CD4-positive, alpha-beta memory T cell (primary cell): Measurements from ENCODE around the gene EFNB2. TPM values are rescaled to one million over a fixed set of nuclear protein-coding genes. Genes with fewer than 3 reads are reported as not detected.

Source experiments
- CTCF ChIA-PET: fragments of 350-600 bp; sonication (Branson Sonifier 250); formaldehyde crosslinking; loops from one replicate; lab custom pipeline; 2021; ENCODE audit warnings: inconsistent platforms; ENCODE audit not compliant: partially characterized antibody; lab: Charles Lee
- POLR2A ChIA-PET: fragments of 350-600 bp; sonication (Branson Sonifier 250); formaldehyde crosslinking; loops from one replicate; lab custom pipeline; 2021; ENCODE audit not compliant: partially characterized antibody; lab: Charles Lee
- DNase-seq, 5 donors: peaks; one replicate each; pipeline versions ENCODE4 v3.0.0 to v3.0.0-alpha.2; 2020 to 2022; ENCODE audit warnings: mixed read lengths in 1 of 5
- H3K27ac ChIP-seq: one replicate; pipeline ENCODE4 v1.7.0; 2013; ENCODE audit warnings: low read depth, low read length
- H3K27me3 ChIP-seq: 2 replicates; pipeline ENCODE4 v1.7.0; 2013; ENCODE audit warnings: mild to moderate bottlenecking, low read length, moderate library complexity; ENCODE audit not compliant: insufficient read depth
- H3K36me3 ChIP-seq: 2 replicates; pipeline ENCODE4 v1.7.0; 2013; ENCODE audit warnings: mild to moderate bottlenecking, low read length, moderate library complexity; ENCODE audit not compliant: insufficient read depth
- H3K4me1 ChIP-seq: 2 replicates; pipeline ENCODE4 v1.7.0; 2013; ENCODE audit warnings: mild to moderate bottlenecking, low read length, moderate library complexity; ENCODE audit not compliant: insufficient read depth
- H3K4me3 ChIP-seq, 2 donors: one replicate each; pipeline ENCODE4 v1.7.0; 2013; ENCODE audit warnings: low read length in 2 of 2, mild to moderate bottlenecking in 1 of 2
- H3K9me3 ChIP-seq, 2 donors: one replicate each; pipeline ENCODE4 v1.7.0; 2013; ENCODE audit warnings: low read length in 2 of 2, control low read depth in 1 of 2; ENCODE audit not compliant: control insufficient read depth in 1 of 2
- H3K27ac Mint-ChIP-seq, 7 donors: one replicate each; pipeline ENCODE4 v1.8.0; 2020 to 2021; ENCODE audit warnings: mixed read lengths in 7 of 7, mild to moderate bottlenecking in 6 of 7, inconsistent platforms in 3 of 7, moderate library complexity in 3 of 7
- H3K27me3 Mint-ChIP-seq, 2 donors: one replicate each; pipeline ENCODE4 v1.8.0; 2020 to 2021; ENCODE audit warnings: mixed read lengths in 2 of 2
- H3K36me3 Mint-ChIP-seq, 2 donors: one replicate each; pipeline ENCODE4 v1.8.0; 2020 to 2021; ENCODE audit warnings: mixed read lengths in 2 of 2, inconsistent platforms in 1 of 2, mild to moderate bottlenecking in 1 of 2
- H3K4me1 Mint-ChIP-seq, 4 donors: one replicate each; pipeline ENCODE4 v1.8.0; 2020 to 2021; ENCODE audit warnings: mixed read lengths in 4 of 4, mild to moderate bottlenecking in 1 of 4
- H3K4me3 Mint-ChIP-seq, 8 donors: one replicate each; pipeline ENCODE4 v1.8.0; 2020 to 2021; ENCODE audit warnings: mixed read lengths in 8 of 8, mild to moderate bottlenecking in 7 of 8, moderate library complexity in 6 of 8, inconsistent platforms in 3 of 8
- H3K9me3 Mint-ChIP-seq, 8 donors: one replicate each; pipeline ENCODE4 v1.8.0; 2020 to 2021; ENCODE audit warnings: mixed read lengths in 8 of 8, mild to moderate bottlenecking in 5 of 8, inconsistent platforms in 3 of 8, moderate library complexity in 1 of 8
- intact Hi-C: fragments of 100-400 bp; cut with micrococcal nuclease; formaldehyde crosslinking; loops from one replicate; pipeline ENCODE4 v1.15.1; 2023
- polyA plus RNA-seq, 2 donors: library from polyadenylated mRNA; unstranded; fragments of 300-500 nt; fragmentation: Illumina TruSeq; gene quantifications; one replicate each; pipeline ENCODE4 v1.2.3, GENCODE V29; 2021
- total RNA-seq, 2 experiments: library from RNA; stranded (reverse); gene quantifications; one replicate each; pipeline ENCODE4 v1.2.3, GENCODE V29; 2021

EFNB2 gene
- total and polyA plus RNA-seq, 4 experiments from 2014 or later, result 0.05 to 0.38 (median 0.25) TPM; not detected in 1

- peaks cover 0 to 2% (median 0%) of the 10 kb centered on the region in 8 donors for H3K9me3 Mint-ChIP-seq
- ChIA-PET CTCF (no interaction called here), POLR2A (no interaction called here)
- Histone ChIP-seq H3K27ac (no peak overlapping the region), H3K27me3 (no peaks in the 10 kb centered on the region), H3K4me1 (no peaks in the 10 kb centered on the region), H3K4me3 (no peak overlapping the region), H3K9me3 (no peaks in the 10 kb centered on the region), H3K36me3 (no peaks in the 10 kb centered on the region)
- intact Hi-C loops, result no loop called here
- no peak for DNase-seq
- no peak overlapping the region for H3K27ac Mint-ChIP-seq
- peaks cover 11 to 16% of the 10 kb centered on the region in 2 donors for H3K27me3 Mint-ChIP-seq
- no peaks in the 10 kb centered on the region for H3K36me3 Mint-ChIP-seq
- H3K4me3 Mint-ChIP-seq, result peak overlapping the region in 1 of 8 donors; percentile 13
- H3K4me1 Mint-ChIP-seq, result no peaks in the 10 kb centered on the region
Measured at GRCh38 chr13:106473154-106473553, 62.3 kb downstream of the EFNB2 start.

GRCh38 chr13:106472621-106473020, 62.8 kb downstream of the EFNB2 start:
- Mint-ChIP-seq H3K36me3 (no peaks in the 10 kb centered on the region), H3K27me3 (peaks cover 11 to 15% of the 10 kb centered on the region in 2 donors), H3K4me3 (no peak overlapping the region), H3K27ac (no peak overlapping the region), H3K4me1 (no peaks in the 10 kb centered on the region), H3K9me3 (peaks cover 0 to 2% (median 0%) of the 10 kb centered on the region in 8 donors)
- Histone ChIP-seq H3K27ac (no peak overlapping the region), H3K36me3 (no peaks in the 10 kb centered on the region), H3K9me3 (no peaks in the 10 kb centered on the region), H3K4me3 (no peak overlapping the region), H3K4me1 (no peaks in the 10 kb centered on the region), H3K27me3 (no peaks in the 10 kb centered on the region)
- DNase-seq, result no peak
- CTCF ChIA-PET, result no interaction called here
- POLR2A ChIA-PET, result no interaction called here
- intact Hi-C loops, result no loop called here

GRCh38 chr13:106471957-106472543, 63.4 kb downstream of the EFNB2 start:
- intact Hi-C loops, result no loop called here
- ChIA-PET POLR2A (no interaction called here), CTCF (no interaction called here)
- Mint-ChIP-seq H3K4me3 (no peak overlapping the region), H3K4me1 (no peaks in the 10 kb centered on the region), H3K36me3 (no peaks in the 10 kb centered on the region), H3K9me3 (peaks cover 0 to 2% (median 0%) of the 10 kb centered on the region in 8 donors), H3K27ac (no peak overlapping the region), H3K27me3 (peaks cover 11 to 13% of the 10 kb centered on the region in 2 donors)
- H3K27ac ChIP-seq, result no peak overlapping the region
- no peaks in the 10 kb centered on the region for H3K4me1 ChIP-seq
- no peaks in the 10 kb centered on the region for H3K36me3 ChIP-seq
- no peaks in the 10 kb centered on the region for H3K27me3 ChIP-seq
- no peak overlapping the region for H3K4me3 ChIP-seq
- no peaks in the 10 kb centered on the region for H3K9me3 ChIP-seq
- DNase-seq, result no peak

DNA sequence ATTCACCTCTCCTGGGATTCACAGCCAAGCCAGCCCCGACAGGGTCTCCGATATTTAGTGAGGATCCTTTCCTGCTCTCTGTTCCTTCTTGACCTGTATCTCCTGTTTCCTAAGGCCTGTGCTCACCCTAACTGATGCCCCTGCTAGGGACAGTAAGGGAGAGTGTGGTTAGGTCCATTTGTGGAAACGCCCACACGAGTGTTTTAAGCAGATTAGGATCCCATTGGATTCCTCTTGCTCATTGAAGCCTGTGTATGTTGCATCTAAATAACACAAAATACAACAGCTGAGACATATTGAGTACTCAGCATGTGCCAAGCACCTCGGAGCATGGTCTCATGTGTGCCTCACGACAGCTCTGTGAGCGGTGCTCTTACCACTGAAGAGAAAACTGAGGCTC, 64.9 kb downstream of the EFNB2 start:
- intact Hi-C loops, result no loop called here
- H3K27me3 ChIP-seq, result no peaks in the 10 kb centered on the region
- Mint-ChIP-seq H3K36me3 (no peaks in the 10 kb centered on the region), H3K9me3 (peaks cover 0 to 3% (median 0%) of the 10 kb centered on the region in 8 donors), H3K27me3 (peaks cover 8 to 12% of the 10 kb centered on the region in 2 donors), H3K27ac (no peak overlapping the region), H3K4me3 (no peak overlapping the region), H3K4me1 (no peaks in the 10 kb centered on the region)
- DNase-seq, result no peak
- no peak overlapping the region for H3K27ac ChIP-seq
- POLR2A ChIA-PET, result no interaction called here
- H3K36me3 ChIP-seq, result no peaks in the 10 kb centered on the region
- no peaks in the 10 kb centered on the region for H3K9me3 ChIP-seq
- no peaks in the 10 kb centered on the region for H3K4me1 ChIP-seq
- CTCF ChIA-PET, result no interaction called here
- no peak overlapping the region for H3K4me3 ChIP-seq

- no peaks in the 10 kb centered on the region for H3K9me3 ChIP-seq
- Mint-ChIP-seq H3K36me3 (no peaks in the 10 kb centered on the region), H3K4me1 (no peaks in the 10 kb centered on the region), H3K27me3 (peaks cover 10 to 12% of the 10 kb centered on the region in 2 donors), H3K9me3 (peaks cover 0 to 3% (median 0%) of the 10 kb centered on the region in 8 donors), H3K4me3 (no peak overlapping the region), H3K27ac (no peak overlapping the region)
- no peaks in the 10 kb centered on the region for H3K36me3 ChIP-seq
- intact Hi-C loops, result no loop called here
- POLR2A ChIA-PET, result no interaction called here
- CTCF ChIA-PET, result interaction anchor here (0.9 kb wide), 1 partner anchor 23 kb away, joined by 3 read pairs; no protein-coding TSS in a partner anchor
- no peak overlapping the region for H3K27ac ChIP-seq
- no peak for DNase-seq
- no peaks in the 10 kb centered on the region for H3K27me3 ChIP-seq
- H3K4me1 ChIP-seq, result no peaks in the 10 kb centered on the region
- no peak overlapping the region for H3K4me3 ChIP-seq
Measured at GRCh38 chr13:106468744-106469590, 66.5 kb downstream of the EFNB2 start.

DNA sequence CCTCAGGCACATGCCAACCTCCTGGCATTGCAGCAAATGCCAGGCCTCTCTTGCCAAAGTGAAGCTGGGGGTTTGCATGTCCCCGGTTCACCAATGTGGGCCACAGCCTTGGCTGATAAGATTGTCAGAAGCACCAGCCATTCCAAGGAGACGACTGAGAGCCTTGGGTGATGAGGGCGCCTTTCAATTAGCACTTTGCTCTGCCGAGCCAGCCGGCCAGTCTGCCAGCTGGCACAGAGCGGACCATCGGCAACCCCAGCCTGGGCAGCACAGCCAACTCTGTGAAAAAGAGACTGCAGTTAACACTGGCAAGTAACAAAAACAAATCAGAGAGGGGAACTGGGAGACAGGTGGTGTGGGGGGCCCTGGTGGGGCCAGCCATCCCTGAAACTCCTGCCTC, 67.3 kb downstream of the EFNB2 start:
- Mint-ChIP-seq H3K4me1 (no peaks in the 10 kb centered on the region), H3K27ac (no peak overlapping the region), H3K4me3 (no peak overlapping the region), H3K9me3 (peaks cover 0 to 3% (median 0%) of the 10 kb centered on the region in 8 donors), H3K36me3 (no peaks in the 10 kb centered on the region), H3K27me3 (peaks cover 12% of the 10 kb centered on the region in 2 donors)
- ChIA-PET POLR2A (no interaction called here), CTCF (no interaction called here)
- intact Hi-C loops, result no loop called here
- Histone ChIP-seq H3K4me1 (no peaks in the 10 kb centered on the region), H3K27me3 (no peaks in the 10 kb centered on the region), H3K9me3 (no peaks in the 10 kb centered on the region), H3K36me3 (no peaks in the 10 kb centered on the region), H3K27ac (no peak overlapping the region), H3K4me3 (no peak overlapping the region)
- no peak for DNase-seq

DNA sequence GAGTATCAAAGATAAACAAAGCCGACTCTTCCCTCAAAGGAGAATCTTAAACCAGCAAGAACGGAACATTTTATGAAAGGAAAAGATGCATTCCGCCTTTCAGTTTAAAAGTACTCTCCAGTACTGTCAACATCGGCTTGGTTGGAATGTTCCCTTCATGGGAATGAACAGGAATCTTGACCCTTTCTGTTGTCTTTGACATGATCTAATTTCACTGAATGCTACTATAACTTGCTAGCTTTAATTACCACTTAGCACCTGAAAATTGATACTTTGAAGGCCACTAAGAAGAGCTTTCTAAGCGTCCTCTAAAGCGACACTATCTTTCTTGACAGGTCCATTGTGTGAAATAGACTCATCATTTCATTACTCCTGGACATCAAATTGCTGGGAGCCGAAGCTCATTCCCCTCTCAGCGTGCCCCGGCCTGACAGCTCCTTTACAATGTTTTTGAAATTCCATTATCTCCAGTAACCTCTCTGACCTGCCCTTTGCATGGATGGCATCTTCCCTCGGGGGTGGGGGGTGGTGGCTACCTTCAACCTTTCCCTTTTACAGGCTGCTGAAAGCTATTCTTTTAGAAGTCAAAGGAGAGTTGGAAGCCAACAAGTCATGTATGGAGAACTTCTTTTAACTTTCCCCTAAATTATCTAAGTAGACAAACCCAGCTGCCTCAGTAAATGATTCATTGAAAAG, 67.9 kb downstream of the EFNB2 start:
- Mint-ChIP-seq H3K36me3 (no peaks in the 10 kb centered on the region), H3K27me3 (peaks cover 9 to 12% of the 10 kb centered on the region in 2 donors)

More for the DNA sequence above, 67.9 kb downstream of the EFNB2 start:
- Histone ChIP-seq H3K27ac (no peak overlapping the region), H3K27me3 (no peaks in the 10 kb centered on the region), H3K4me1 (no peaks in the 10 kb centered on the region), H3K36me3 (no peaks in the 10 kb centered on the region), H3K4me3 (no peak overlapping the region), H3K9me3 (no peaks in the 10 kb centered on the region)
- DNase-seq, result no peak
- Mint-ChIP-seq H3K27ac (no peak overlapping the region), H3K4me1 (no peaks in the 10 kb centered on the region), H3K9me3 (peaks cover 0 to 3% (median 0%) of the 10 kb centered on the region in 8 donors), H3K4me3 (no peak overlapping the region)
- POLR2A ChIA-PET, result no interaction called here
- CTCF ChIA-PET, result no interaction called here
- intact Hi-C loops, result no loop called here
